Mucosa of stomach (tissue), 1 donor: ENCODE measurements around the gene CDCA4.
"Not testable (repeated sequence)": the region's sequence is repeated elsewhere in the genome, so short reads cannot be mapped to it uniquely, and the experiment has no call there.

Experiments
- H3K27me3 ChIP-seq: one replicate; pipeline ENCODE4 v1.7.0; 2013; ENCODE audit warnings: mild to moderate bottlenecking, low read length; ENCODE audit not compliant: control insufficient read depth, insufficient read depth
- H3K36me3 ChIP-seq: one replicate; pipeline ENCODE4 v1.7.0; 2013; ENCODE audit warnings: low read length; ENCODE audit not compliant: control insufficient read depth, insufficient read depth
- H3K4me1 ChIP-seq: one replicate; pipeline ENCODE4 v1.7.0; 2013; ENCODE audit warnings: mild to moderate bottlenecking, low read length; ENCODE audit not compliant: control insufficient read depth, insufficient read depth
- H3K4me3 ChIP-seq: one replicate; pipeline ENCODE4 v1.7.0; 2013; ENCODE audit warnings: low read length
- H3K9ac ChIP-seq: one replicate; pipeline ENCODE4 v1.7.0; 2013; ENCODE audit warnings: mild to moderate bottlenecking, low read length, moderate library complexity
- H3K9me3 ChIP-seq: one replicate; pipeline ENCODE4 v1.7.0; 2013; ENCODE audit warnings: mild to moderate bottlenecking, low read length, moderate library complexity; ENCODE audit not compliant: control insufficient read depth
- donor health status: Pancreatic carcinoma.

Gene CDCA4

DNA sequence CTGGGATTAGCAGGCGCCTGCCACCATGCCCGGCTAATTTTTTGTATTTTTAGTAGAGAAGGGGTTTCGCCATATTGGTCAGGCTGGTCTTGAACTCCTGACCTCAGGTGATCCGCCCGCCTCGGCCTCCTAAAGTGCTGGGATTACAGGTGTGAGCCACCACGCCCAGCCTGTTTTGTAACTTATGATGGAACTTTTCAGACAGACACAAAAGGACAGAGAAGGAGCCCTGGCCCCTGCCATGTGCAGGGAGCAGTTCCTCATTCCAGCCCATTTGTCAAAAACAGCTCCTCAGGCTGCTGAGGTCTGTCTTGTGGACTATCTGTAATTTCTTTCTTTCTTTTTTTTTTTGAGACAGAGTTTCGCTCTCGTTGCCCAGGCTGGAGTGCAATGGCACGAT, 42.6 kb upstream of the CDCA4 start:
- peaks cover 20% of the 10 kb centered on the region for H3K4me1 ChIP-seq

DNA sequence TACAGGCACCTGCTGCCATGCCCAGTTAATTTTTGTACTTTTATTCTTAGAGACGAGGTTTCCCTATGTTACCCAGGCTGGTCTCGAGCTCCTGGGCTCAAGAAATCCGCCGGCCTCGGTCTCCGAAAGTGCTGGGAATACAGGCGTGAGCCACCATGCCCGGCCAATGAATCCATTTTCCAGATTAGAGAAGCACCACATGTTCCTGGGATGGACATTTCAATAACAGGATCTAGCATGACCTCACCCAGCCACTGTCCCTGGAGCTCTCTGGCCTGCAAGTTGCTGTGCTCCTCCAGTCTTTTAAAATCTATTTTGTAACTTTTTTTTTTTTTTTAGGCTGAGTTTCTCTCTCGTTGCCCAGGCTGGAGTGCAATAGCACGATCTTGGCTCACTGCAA, 42.2 kb upstream of the CDCA4 start:
- H3K4me1 ChIP-seq, result peaks cover 20% of the 10 kb centered on the region

More for the DNA sequence above, 42.6 kb upstream of the CDCA4 start:
- H3K9me3 ChIP-seq, H3K27me3 ChIP-seq, H3K4me3 ChIP-seq, H3K36me3 ChIP-seq, H3K9ac ChIP-seq: not testable (repeated sequence)

DNA sequence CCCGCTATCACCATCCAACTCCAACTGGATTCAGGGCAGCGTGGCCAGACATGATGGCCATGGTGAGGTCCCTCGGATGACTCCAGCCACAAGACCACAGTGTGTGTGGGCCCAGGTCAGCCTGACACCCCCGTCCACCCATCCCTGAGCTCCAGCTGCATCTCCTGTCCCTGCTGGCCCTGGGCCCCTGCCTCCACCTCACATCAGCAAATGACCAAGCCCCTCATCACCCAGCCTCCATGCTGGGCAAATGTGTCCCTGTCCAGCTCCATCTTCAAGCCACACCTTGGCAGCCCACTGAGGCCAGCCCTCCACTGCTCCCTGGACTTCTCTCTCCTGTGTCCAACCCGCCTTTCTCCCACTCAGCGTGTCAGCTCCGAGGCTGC, 41.2 kb upstream of the CDCA4 start:
- Histone ChIP-seq H3K4me1 (peaks cover 20% of the 10 kb centered on the region), H3K9me3 (no peaks in the 10 kb centered on the region), H3K4me3 (no peak overlapping the region), H3K36me3 (no peaks in the 10 kb centered on the region), H3K27me3 (no peaks in the 10 kb centered on the region), H3K9ac (no peak overlapping the region)

More for the DNA sequence above, 42.2 kb upstream of the CDCA4 start:
- Histone ChIP-seq H3K9ac (no peak overlapping the region), H3K27me3 (no peaks in the 10 kb centered on the region), H3K4me3 (no peak overlapping the region), H3K36me3 (no peaks in the 10 kb centered on the region), H3K9me3 (no peaks in the 10 kb centered on the region)

DNA sequence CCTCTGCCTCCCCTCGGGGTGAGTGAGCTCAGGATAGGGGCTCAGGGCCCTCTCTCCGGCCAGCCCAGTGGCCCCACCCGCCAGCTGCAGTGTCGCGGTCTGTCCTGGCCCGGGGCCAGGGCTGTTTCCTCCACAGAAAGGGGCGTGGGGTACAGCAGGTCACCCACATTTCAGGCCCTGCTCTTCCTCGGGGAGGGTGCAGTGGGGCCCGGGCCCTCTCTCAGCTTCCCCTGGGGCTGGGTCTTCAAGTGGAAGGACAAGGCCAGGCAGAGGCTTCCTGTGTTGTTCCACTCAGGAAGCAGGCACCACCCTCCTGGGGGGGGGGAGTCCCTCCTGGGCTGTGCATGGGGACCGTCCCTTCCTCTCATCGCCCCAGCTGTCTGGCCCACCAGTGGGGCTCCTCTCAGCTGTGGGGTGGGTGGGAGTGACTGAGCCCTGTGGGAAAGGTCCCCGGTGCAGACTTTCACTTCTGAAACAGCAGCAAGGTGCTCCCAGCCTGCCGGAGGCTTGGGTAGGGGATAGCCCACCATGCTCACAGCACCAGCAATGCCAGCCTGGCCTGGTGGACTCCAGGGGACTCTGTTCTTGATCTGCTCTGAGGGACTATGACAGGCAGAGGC, 40.7 kb upstream of the CDCA4 start:
- H3K4me3 ChIP-seq, result no peak overlapping the region
- H3K9me3 ChIP-seq, result no peaks in the 10 kb centered on the region
- peak overlapping the region; percentile 33 for H3K9ac ChIP-seq
- no peaks in the 10 kb centered on the region for H3K27me3 ChIP-seq
- H3K36me3 ChIP-seq, result no peaks in the 10 kb centered on the region
- peaks cover 17% of the 10 kb centered on the region for H3K4me1 ChIP-seq

DNA sequence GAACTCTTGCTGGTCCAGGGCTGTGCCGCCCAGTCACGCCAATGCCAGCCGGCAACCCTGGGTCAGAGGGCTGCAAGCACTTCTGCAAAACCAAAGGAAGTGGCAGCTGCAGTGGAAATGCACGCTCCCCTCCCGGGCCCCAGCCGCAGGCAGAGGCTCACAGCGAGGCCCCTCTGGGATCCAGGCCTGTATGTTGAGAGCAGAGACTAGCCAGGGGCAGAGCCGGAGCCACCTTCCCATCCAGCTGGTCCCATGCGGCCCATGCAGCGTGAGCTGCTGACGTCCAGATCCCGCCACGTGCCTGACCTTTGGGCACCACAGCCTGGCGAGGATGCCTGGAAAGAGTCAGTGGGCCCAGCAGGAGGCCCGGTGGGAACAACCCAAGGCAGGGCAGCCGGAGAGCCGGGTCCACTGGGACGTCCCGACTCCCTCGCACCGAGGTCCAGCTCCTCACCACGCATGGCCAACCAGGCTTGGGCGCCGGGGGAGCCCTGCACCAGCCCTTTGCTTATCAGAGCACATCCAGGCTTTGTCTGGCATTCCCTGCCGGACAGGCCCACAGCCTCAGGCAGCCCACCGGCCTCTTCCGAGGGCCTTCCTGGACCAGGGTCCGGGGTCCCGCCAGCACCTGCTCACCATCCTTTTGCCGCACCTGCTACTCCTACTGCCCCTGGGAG, 40.0 kb upstream of the CDCA4 start:
- H3K4me1 ChIP-seq, result peaks cover 17% of the 10 kb centered on the region
- no peaks in the 10 kb centered on the region for H3K27me3 ChIP-seq
- H3K9me3 ChIP-seq, result no peaks in the 10 kb centered on the region
- H3K9ac ChIP-seq, result peak overlapping the region; percentile 33
- H3K4me3 ChIP-seq, result no peak overlapping the region
- H3K36me3 ChIP-seq, result no peaks in the 10 kb centered on the region

DNA sequence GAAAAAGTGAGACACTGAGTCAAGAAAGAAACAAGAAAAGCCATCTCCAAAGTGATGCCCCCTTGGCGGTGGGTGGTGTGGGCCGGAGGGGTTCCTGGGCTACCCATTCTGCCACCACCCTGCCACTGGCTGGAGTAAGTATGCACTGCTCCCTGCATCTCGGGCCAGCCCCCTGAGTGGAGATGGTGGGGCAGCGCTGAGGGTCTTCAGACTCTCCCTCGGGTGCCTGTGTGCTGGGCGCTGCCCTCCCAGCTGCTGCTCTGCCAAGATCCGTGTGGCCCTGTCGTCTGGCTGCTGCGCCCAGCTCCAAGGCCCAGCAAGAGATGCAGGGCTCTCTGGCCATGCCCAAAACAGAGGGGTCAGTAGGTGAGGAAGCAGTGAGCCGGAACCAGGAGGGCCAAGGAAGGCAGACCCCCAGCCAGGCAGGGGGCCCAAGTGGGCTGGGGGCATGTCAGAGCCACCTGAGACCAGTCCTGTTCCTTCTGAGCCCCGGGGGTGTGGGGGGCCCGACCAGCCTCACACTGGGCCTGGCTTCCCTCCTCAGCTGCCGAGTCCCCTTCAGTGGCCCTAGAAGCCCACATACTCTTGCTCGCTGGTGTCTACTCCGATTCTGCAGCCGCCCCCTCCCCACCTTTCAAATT, 39.2 kb upstream of the CDCA4 start:
- no peak overlapping the region for H3K4me3 ChIP-seq

GRCh38 chr14:105059035-105059924, 38.4 kb upstream of the CDCA4 start:
- Histone ChIP-seq H3K27me3 (no peaks in the 10 kb centered on the region), H3K4me3 (no peak overlapping the region), H3K9ac (no peak overlapping the region), H3K9me3 (no peaks in the 10 kb centered on the region), H3K4me1 (peaks cover 7% of the 10 kb centered on the region), H3K36me3 (no peaks in the 10 kb centered on the region)

More for the DNA sequence above, 39.2 kb upstream of the CDCA4 start:
- Histone ChIP-seq H3K9ac (no peak overlapping the region), H3K27me3 (no peaks in the 10 kb centered on the region), H3K9me3 (no peaks in the 10 kb centered on the region), H3K36me3 (no peaks in the 10 kb centered on the region), H3K4me1 (peaks cover 12% of the 10 kb centered on the region)

DNA sequence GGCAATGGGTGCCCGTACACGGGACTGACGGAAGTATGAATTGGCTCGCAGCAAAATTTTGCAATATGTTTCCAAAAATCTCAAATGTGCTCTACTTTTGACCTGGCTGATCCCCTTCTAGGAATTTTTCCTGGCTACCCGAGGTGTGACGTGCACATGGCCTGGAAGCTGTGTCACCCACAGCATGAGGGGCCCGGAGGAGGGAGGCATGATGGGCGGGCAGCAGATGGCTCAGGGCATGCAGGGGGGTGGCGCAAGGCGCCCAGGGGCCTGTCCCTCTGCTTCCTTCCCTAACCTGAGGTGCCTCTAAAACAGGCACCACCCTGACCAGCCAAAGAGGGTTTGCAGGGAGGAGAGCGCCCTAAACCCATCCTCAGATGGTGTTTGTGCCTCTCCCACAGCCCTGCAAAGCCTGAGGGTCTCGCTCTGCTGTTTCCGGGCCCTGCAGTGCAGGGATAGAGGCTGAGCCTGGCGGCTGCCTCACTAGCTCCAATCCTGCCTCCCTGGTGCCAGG, 37.7 kb upstream of the CDCA4 start:
- Histone ChIP-seq H3K9ac (no peak overlapping the region), H3K4me3 (no peak overlapping the region), H3K9me3 (no peaks in the 10 kb centered on the region), H3K4me1 (peaks cover 7% of the 10 kb centered on the region), H3K27me3 (no peaks in the 10 kb centered on the region), H3K36me3 (no peaks in the 10 kb centered on the region)

DNA sequence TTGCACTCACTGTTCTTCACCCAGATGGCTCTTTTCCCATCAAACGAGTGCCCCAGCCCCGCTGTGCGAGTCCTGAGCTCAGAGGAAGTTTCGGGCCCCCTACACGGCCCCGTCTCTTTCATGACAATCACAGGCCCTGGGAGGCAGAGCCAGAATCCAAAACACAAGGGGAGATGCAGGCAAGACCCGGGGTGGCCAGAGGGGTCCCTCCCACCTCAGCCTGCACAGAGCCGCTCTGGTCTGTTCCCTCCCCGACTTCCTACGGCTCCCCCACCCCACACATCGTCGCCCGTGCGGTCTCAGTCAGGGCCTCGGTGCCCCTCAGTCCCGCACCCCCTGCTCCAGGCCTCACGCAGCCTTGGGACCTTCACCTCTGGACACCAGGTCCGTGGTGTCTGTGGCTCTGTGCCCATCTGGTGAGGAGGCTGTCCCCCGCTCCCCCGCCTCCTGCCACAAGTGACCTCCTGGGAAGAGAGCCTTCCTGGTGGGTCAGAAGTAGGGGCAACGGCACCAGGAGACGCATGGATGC, 35.5 kb upstream of the CDCA4 start:
- H3K9me3 ChIP-seq, result no peaks in the 10 kb centered on the region
- H3K36me3 ChIP-seq, result no peaks in the 10 kb centered on the region
- peaks cover 7% of the 10 kb centered on the region for H3K4me1 ChIP-seq
- no peak overlapping the region for H3K9ac ChIP-seq
- H3K27me3 ChIP-seq, result no peaks in the 10 kb centered on the region
- H3K4me3 ChIP-seq, result no peak overlapping the region

DNA sequence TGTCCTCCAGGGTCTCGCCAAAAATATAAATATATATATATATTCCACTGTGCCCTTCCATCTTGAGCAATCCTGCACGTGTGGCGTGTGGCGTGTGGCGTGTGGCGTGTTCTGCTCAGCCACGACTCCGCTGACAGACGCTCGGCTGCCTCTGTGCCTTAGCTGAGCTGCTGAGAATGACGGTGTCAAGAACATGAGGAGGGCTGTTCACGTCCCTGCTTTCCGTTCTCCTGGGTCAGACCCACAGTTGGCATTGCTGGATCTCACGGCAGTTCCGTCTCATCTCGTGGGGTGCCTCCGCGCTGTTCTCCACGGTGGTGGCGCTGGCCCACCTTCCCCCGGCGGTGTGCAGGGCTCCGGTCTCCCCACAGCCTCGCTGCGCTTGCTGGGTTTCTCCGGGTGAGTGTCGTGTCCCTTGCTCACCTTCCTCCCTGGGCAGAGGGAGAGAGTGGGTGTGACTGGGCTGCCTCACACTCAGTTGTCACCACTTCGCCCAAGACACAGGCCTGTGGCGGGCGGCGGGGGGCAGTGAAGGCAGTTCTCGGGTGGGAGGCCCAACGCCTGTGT, 34.9 kb upstream of the CDCA4 start:
- Histone ChIP-seq H3K4me3 (no peak overlapping the region), H3K9ac (no peak overlapping the region), H3K27me3 (no peaks in the 10 kb centered on the region)

DNA sequence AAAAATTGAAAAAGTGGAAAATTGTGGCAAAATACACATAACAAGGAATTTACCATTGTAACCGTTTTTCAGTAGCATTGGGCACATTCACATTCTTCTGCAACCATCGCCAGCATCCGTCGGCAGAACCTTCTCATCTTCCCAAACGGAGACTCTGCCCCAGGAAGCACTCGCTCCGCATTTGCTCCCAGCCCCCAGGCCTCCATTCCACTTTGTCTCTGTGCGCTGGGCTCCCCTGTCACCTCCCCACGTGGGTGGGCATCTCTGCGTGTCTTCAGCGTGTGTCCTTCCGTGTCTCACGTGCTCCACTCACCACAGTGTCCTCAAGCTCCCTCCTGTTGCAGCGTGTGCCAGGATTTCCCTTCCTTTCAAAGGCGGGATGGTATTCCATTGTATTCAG, 34.5 kb upstream of the CDCA4 start:
- H3K27me3 ChIP-seq, result no peaks in the 10 kb centered on the region
- H3K4me3 ChIP-seq, result no peak overlapping the region
- no peak overlapping the region for H3K9ac ChIP-seq
- H3K36me3 ChIP-seq, result no peaks in the 10 kb centered on the region
- no peaks in the 10 kb centered on the region for H3K9me3 ChIP-seq
- H3K4me1 ChIP-seq, result peaks cover 12% of the 10 kb centered on the region

More for the DNA sequence above, 34.9 kb upstream of the CDCA4 start:
- Histone ChIP-seq H3K9me3 (no peaks in the 10 kb centered on the region), H3K4me1 (peaks cover 8% of the 10 kb centered on the region), H3K36me3 (no peaks in the 10 kb centered on the region)
